ENCODE data around the gene ENKUR. TPM values are rescaled to one million over a fixed set of nuclear protein-coding genes. Genes with fewer than 3 reads are reported as not detected.
A peak's percentile ranks its signal among the peaks of the same experiment; 100 is the strongest.
"Not testable (repeated sequence)": the region's sequence is repeated elsewhere in the genome, so short reads cannot be mapped to it uniquely, and the experiment has no call there.

The ENKUR gene
- total RNA-seq, 4 donors from 2014 or later, result 0.38 to 0.53 TPM; not detected in 2

GRCh38 chr10:25016376-25017153, 607 bp upstream of the ENKUR start, which contains the start of gene THNSL1:
Gene THNSL1 (plus strand): TSS chr10:25016612. CDS start chr10:25023224, 6,612 bp downstream.
- Histone ChIP-seq H3K36me3 (no peaks in the 10 kb centered on the region), H3K4me3 (peak within 1 kb of the TSS; percentile 53 to 69 (median 60)), H3K9me3 (no peaks in the 10 kb centered on the region), H3K27ac (peak within 1 kb of the TSS; percentile 75 to 96 (median 86)), H3K4me1 (peaks cover 0 to 6% (median 2%) of the 10 kb centered on the region in 4 donors), H3K27me3 (no peaks in the 10 kb centered on the region)
- DNase-seq, result peak; percentile 97 to 99 (median 97)
- TF ChIP-seq CTCF (IDR thresholded peaks at IDR 0.05) (peak in 1 of 6 experiments; percentile 15), POLR2A (IDR thresholded peaks at IDR 0.05) (peak; percentile 82 to 86)

- Histone ChIP-seq H3K27ac (no peak overlapping the region), H3K4me3 (no peak overlapping the region), H3K27me3 (no peaks in the 10 kb centered on the region), H3K36me3 (no peaks in the 10 kb centered on the region), H3K4me1 (peaks cover 0 to 6% (median 2%) of the 10 kb centered on the region in 4 donors), H3K9me3 (no peaks in the 10 kb centered on the region)
- TF ChIP-seq CTCF (IDR thresholded peaks at IDR 0.05) (no peak), POLR2A (IDR thresholded peaks at IDR 0.05) (no peak)
- DNase-seq, result no peak
These were observed 1.4 kb downstream of the ENKUR start for GRCh38 chr10:25014579-25014978.

- H3K4me3 ChIP-seq, H3K36me3 ChIP-seq, H3K27me3 ChIP-seq, H3K27ac ChIP-seq, H3K9me3 ChIP-seq, DNase-seq, H3K4me1 ChIP-seq: not testable (repeated sequence)
These were observed 4.4 kb downstream of the ENKUR start for GRCh38 chr10:25011591-25011990.

- Histone ChIP-seq H3K9me3 (no peaks in the 10 kb centered on the region), H3K4me3 (no peak overlapping the region), H3K27me3 (no peaks in the 10 kb centered on the region), H3K27ac (no peak overlapping the region), H3K36me3 (no peaks in the 10 kb centered on the region), H3K4me1 (no peaks in the 10 kb centered on the region)
- no peak for DNase-seq
- TF ChIP-seq CTCF (IDR thresholded peaks at IDR 0.05), result no peak
- TF ChIP-seq POLR2A (IDR thresholded peaks at IDR 0.05), result no peak
These were observed 17.9 kb downstream of the ENKUR start for GRCh38 chr10:24998044-24998443.

GRCh38 chr10:24995072-24995471, 20.9 kb downstream of the ENKUR start:
- Histone ChIP-seq H3K4me3 (no peak overlapping the region), H3K36me3 (no peaks in the 10 kb centered on the region), H3K27ac (no peak overlapping the region), H3K27me3 (no peaks in the 10 kb centered on the region), H3K4me1 (no peaks in the 10 kb centered on the region), H3K9me3 (no peaks in the 10 kb centered on the region)
- TF ChIP-seq POLR2A (IDR thresholded peaks at IDR 0.05) (no peak), CTCF (IDR thresholded peaks at IDR 0.05) (no peak)
- no peak for DNase-seq

- DNase-seq, result no peak
- no peak for TF ChIP-seq CTCF (IDR thresholded peaks at IDR 0.05)
- no peak for TF ChIP-seq POLR2A (IDR thresholded peaks at IDR 0.05)
- Histone ChIP-seq H3K4me3 (no peak overlapping the region), H3K27me3 (no peaks in the 10 kb centered on the region), H3K4me1 (no peaks in the 10 kb centered on the region), H3K9me3 (no peaks in the 10 kb centered on the region), H3K36me3 (no peaks in the 10 kb centered on the region), H3K27ac (no peak overlapping the region)
These were observed 22.6 kb downstream of the ENKUR start for GRCh38 chr10:24993237-24993958.

Data from Peyer's patch (tissue), 4 donors.